ENCODE measurements around the gene ABI1.

ABI1 gene

DNA sequence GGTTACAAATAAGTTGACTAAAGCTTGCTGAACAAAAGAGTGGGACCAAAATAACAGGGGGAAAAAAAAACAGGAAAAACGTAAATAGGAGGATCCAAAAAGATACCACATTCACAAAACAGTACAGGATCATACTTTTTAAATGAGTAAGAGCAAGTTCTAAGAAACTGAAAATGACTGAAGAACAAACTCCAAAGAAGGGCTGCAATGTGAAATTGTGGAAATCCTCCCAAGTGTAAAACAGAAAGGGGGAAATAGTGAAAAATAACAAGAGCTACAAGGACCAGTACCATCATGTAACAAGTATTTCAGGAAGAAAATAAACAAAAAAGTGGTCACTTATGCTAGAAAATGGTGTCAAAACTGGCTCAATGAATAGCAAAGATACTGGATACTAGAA, 116.9 kb downstream of the ABI1 start:
- H3K27me3 ChIP-seq (replicated peaks; ENCODE audit: control insufficient read depth, insufficient read depth, low read length), result no peaks in the 10 kb centered on the region
- no peaks in the 10 kb centered on the region; the same call in 1 of the 2 replicates for H3K36me3 ChIP-seq (ENCODE audit: control insufficient read depth, insufficient read depth, low read length)
- H3K4me3 ChIP-seq (replicated peaks; ENCODE audit: low read depth, low read length), result no peak overlapping the region
- TF ChIP-seq, protein P1, sequence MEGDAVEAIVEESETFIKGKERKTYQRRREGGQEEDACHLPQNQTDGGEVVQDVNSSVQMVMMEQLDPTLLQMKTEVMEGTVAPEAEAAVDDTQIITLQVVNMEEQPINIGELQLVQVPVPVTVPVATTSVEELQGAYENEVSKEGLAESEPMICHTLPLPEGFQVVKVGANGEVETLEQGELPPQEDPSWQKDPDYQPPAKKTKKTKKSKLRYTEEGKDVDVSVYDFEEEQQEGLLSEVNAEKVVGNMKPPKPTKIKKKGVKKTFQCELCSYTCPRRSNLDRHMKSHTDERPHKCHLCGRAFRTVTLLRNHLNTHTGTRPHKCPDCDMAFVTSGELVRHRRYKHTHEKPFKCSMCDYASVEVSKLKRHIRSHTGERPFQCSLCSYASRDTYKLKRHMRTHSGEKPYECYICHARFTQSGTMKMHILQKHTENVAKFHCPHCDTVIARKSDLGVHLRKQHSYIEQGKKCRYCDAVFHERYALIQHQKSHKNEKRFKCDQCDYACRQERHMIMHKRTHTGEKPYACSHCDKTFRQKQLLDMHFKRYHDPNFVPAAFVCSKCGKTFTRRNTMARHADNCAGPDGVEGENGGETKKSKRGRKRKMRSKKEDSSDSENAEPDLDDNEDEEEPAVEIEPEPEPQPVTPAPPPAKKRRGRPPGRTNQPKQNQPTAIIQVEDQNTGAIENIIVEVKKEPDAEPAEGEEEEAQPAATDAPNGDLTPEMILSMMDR (IDR thresholded peaks at IDR 0.05; ENCODE audit: insufficient read depth, low read length, poor library complexity, severe bottlenecking), result no peak
- no peak for DNase-seq (ENCODE audit: extremely low read depth, insufficient read length)

DNA sequence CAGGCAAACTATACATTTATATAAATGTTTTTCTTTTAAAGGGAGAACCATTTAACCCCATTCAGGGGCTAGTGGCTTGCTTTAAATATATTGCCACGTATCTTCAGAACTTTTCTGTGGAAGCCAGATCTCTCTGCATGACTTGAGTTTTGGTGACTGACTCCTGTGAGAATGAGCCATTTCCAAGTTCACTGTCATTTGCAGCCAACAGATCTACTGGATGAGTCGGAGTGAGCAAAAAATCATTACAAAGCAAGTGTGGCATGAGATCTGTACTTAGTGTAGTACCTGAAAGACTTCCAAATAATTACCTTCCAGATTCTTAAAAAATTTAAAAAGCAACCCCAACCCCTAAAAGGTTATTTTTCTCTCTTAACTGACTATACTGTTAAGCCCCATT, 117.7 kb downstream of the ABI1 start:
- no peaks in the 10 kb centered on the region; the same call in 1 of the 2 replicates for H3K36me3 ChIP-seq (ENCODE audit: control insufficient read depth, insufficient read depth, low read length)
- TF ChIP-seq, protein P1 (IDR thresholded peaks at IDR 0.05; ENCODE audit: insufficient read depth, low read length, poor library complexity, severe bottlenecking), result no peak
- no peaks in the 10 kb centered on the region for H3K27me3 ChIP-seq (replicated peaks; ENCODE audit: control insufficient read depth, insufficient read depth, low read length)
- H3K4me3 ChIP-seq (replicated peaks; ENCODE audit: low read depth, low read length), result no peak overlapping the region
- no peak for DNase-seq (ENCODE audit: extremely low read depth, insufficient read length)

DNA sequence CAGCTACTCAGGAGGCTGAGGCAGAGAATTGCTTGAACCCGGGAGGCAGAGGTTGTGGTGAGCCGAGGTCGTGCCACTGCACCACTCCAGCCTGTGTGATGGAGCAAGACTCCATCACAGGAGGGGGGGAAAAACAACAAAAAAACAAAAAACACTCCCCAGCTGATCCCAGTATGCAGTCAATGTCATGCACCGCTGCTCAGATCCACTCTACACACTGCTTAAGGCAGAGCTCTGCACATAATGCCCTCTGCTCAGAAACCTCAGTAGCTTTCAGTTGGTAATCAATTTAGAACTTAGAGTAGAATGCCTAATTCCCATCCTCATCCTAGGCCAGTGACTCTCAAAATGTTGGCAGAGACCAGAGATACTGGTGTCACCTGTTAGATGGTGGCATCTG, 119.4 kb downstream of the ABI1 start:
- Histone ChIP-seq H3K36me3 (ENCODE audit: control insufficient read depth, insufficient read depth, low read length) (peaks cover 3% of the 10 kb centered on the region), H3K27me3 (replicated peaks; ENCODE audit: control insufficient read depth, insufficient read depth, low read length) (no peaks in the 10 kb centered on the region), H3K4me3 (replicated peaks; ENCODE audit: low read depth, low read length) (no peak overlapping the region)
- TF ChIP-seq, protein P1 (IDR thresholded peaks at IDR 0.05; ENCODE audit: insufficient read depth, low read length, poor library complexity, severe bottlenecking), result no peak
- peak; percentile 16 for DNase-seq (ENCODE audit: extremely low read depth, insufficient read length)

DNA sequence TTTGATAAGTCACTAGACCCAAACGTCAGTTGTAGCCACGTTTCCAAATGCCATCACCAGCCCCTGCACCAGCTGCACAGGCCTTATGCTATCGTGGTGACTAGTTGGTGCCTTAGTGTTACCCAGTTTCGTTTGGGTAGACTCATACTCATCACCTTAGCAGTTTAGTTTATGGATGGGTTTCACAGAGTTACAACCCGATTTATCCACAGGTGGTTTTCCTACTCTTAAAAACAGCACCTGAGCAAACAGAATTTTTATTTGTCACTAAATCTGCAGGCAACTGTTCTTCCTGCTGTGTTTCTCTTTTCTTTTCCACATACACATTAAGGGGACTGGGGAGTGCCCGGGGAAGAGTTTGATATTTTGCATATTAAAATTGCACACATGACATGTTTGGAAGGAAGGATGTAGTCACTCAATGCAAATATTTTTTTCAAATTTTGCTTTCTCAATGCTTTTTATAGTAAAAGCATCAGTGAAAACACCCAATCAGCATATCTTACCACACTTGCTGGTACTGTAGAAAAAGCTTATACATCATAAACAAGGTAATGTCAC, 121.6 kb downstream of the ABI1 start:
- Histone ChIP-seq H3K27me3 (replicated peaks; ENCODE audit: control insufficient read depth, insufficient read depth, low read length) (no peaks in the 10 kb centered on the region), H3K4me3 (replicated peaks; ENCODE audit: low read depth, low read length) (no peak overlapping the region), H3K36me3 (ENCODE audit: control insufficient read depth, insufficient read depth, low read length) (peaks cover 7% of the 10 kb centered on the region)
- DNase-seq (ENCODE audit: extremely low read depth, insufficient read length), result peak; percentile 59
- TF ChIP-seq, protein P1 (IDR thresholded peaks at IDR 0.05; ENCODE audit: insufficient read depth, low read length, poor library complexity, severe bottlenecking), result no peak

DNA sequence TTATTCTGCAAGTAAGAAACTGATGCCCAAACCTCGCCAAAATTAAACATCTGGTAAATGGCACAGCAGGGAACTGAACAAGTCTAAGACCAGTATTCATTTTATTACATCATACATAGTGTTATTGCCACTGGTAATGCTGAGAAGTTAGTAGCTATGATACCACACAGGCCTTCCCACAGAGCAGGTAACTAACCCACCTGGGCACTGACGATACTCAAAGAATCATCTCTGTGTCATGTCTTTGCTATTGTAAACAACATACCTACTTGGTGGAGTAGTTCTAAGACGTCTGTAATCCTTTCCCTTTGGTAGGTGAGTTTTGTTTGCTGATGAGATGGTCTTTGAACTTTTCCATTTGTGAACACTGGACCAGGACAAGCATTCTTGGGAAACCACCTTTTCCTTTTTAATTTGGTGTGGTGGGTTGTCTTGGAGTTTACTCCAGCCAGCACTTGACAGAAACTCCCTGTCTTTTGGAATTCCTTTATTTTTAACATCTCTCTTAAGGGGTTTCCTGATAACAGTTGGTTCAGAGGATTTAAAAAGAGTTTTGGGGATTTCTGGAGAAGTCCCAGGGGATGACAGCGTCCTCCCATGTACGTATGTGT, 122.4 kb downstream of the ABI1 start:
- TF ChIP-seq, protein P1 (IDR thresholded peaks at IDR 0.05; ENCODE audit: insufficient read depth, low read length, poor library complexity, severe bottlenecking), result no peak
- no peaks in the 10 kb centered on the region for H3K27me3 ChIP-seq (replicated peaks; ENCODE audit: control insufficient read depth, insufficient read depth, low read length)
- DNase-seq (ENCODE audit: extremely low read depth, insufficient read length), result peak; percentile 27
- H3K4me3 ChIP-seq (replicated peaks; ENCODE audit: low read depth, low read length), result no peak overlapping the region
- peaks cover 7% of the 10 kb centered on the region for H3K36me3 ChIP-seq (ENCODE audit: control insufficient read depth, insufficient read depth, low read length)
